Mesenteric fat pad (tissue), 1 donor: ENCODE results near the gene APOM. TPM values are rescaled to one million over a fixed set of nuclear protein-coding genes. Genes with fewer than 3 reads are reported as not detected.

Source experiments
- DNase-seq: peaks from one replicate; pipeline ENCODE4 v3.0.0-alpha.2; 2020; ENCODE audit warnings: low spot score
- long read RNA-seq: library from polyadenylated mRNA; unstranded; transcript quantifications from one replicate; pipeline ENCODE4 v2.0.0, GENCODE V29; 2020
- total RNA-seq: library from RNA; stranded (reverse); fragmentation: NEBNext Ultra II Directional; extraction: Animal tissue kit (Norgen Biotek cat#: 25700); gene quantifications from one replicate; pipeline ENCODE4 v1.2.1, GENCODE V29; 2021
- donor health status: DM: yes; HTN: yes; CAD: no.

Gene APOM
- 3.3 TPM for total RNA-seq
- long read RNA-seq, partial matches to known transcripts: 0 of 3 reads
- long read RNA-seq, other reads (novel, unspliced or antisense): 2 of 3 reads

DNA sequence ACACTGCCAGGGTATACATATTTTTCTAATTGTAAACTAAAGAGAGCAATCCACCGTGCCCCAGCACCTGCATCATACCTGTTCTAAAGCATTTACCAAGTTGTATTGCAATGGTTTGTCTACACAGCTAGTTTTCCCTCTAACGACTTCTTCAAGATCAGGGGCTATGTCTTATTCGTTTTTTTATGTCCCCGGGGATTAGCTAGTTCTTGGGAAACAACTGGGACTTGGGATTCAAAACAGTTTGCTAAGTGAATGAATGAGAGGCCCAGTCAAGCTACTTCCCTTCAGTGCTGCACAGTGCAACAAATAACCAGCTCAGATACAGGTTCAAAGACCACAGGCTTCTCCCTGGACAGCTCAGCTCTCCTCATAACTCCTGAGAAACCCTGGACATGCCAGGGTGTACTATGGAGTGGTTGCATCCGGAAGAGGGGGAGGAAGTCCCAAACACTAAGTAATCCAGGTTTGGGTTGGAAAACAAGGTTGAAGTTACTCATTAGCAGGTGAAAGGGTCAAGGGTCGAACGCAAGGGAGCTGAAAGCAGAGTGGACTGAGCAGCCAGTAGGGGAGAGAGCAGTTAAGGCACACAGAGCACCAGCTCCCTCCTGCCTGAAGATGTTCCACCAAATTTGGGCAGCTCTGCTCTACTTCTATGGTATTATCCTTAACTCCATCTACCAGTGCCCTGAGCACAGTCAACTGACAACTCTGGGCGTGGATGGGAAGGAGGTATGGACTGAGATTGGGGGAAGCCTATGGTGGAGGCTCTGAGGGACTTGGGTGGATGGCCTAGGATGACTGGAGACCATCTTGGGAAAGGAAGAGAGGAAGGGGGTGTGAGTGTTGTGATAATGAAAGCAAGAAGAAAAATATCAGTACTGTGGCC is at the start of gene APOM:
APOM (plus strand) TSS at position 546 of the 889 bp plus-strand sequence; CDS start at position 619, 73 bp downstream.
- DNase-seq: no peak

DNA sequence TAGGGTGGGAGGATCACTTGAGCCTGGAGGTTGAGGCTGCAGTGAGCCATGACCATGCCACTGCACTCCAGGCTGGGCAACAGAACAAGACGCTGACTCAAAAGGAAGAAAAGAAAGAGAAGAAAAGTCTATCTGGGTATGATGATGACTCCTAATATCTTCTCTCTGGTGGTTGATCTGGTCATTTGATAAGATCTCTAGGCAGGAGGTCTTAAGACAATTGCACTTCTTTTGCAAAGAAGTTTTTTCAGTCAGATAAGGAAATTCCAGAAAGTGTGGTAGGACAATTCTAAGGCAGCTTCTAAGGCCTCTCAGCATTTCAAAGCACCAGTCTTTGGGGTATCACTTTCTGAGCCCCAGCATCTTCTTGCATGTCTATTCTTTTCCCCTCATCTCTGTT is 48.4 kb upstream of the APOM start:
- no peak for DNase-seq

DNA sequence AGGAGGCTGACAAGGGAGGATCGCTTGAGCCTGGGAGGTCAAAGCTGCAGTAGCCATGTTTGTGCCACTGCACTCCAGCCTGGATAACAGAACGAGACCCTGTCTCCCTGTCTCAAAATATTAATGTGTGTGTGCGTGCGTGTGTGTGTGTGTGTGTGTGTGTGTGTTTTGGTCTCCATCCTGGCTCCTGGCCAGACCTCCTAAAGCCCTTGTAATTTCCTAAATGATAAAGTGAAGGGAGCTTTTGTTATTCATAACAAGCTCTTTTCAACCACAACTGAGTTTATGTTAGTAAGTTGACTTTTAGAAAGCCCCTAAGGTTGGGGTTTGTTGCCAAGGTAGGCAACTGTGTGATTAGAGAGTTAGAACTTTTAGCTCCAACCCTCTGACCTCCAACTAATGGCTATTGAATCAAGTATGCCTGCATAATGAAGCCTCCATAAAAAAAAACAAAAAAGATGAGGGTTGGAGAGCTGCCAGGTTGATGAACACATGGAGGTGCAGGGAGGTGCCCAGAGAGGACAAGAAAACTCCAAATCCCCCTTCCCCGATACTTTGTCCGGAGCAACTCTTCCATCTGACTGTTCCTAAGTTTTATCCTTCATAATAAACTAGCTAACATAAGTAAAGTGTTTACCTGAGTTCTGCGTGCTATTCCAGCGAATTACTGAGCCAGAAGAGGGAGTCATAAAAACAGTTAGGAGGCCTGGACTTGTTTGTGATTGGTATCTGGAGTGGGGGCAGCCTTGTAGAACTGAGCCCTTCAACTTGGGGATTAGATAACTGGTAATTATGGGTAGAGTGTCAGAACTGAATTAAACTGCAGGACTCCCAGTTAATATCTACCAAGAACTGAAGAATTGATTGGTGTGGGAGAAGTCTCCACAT is 45.9 kb upstream of the APOM start:
- no peak for DNase-seq

DNA sequence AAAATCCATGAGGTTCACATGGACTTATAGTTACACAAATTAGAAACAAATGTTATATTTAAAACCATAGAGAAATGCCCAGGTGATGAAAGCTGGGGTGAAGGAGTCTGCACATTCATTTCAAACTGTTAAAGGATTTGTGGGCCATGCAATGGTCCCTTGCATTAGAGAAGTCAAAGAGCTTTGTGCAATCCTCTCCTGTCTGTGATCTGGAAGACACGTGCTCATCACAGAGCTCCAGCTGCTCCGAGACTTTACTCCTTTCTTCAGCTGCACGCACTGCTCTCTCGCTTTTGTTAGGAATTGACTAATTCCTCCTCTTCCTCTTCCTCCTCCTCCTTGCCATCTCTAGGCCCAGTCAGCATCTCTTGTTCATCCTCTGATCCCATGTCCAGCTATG is 44.7 kb upstream of the APOM start:
- no peak for DNase-seq

- DNase-seq: no peak
Observed at GRCh38 chr6:31614075-31614619, 41.5 kb upstream of the APOM start.

- no peak for DNase-seq
Observed at GRCh38 chr6:31614684-31615578, 40.8 kb upstream of the APOM start, which contains the start of gene AIF1. Gene AIF1, plus strand, starts transcription at chr6:31615234. Its CDS starts 96 bp downstream, at chr6:31615330.

- no peak for DNase-seq
Observed at GRCh38 chr6:31615748-31616147, 39.9 kb upstream of the APOM start.

DNA sequence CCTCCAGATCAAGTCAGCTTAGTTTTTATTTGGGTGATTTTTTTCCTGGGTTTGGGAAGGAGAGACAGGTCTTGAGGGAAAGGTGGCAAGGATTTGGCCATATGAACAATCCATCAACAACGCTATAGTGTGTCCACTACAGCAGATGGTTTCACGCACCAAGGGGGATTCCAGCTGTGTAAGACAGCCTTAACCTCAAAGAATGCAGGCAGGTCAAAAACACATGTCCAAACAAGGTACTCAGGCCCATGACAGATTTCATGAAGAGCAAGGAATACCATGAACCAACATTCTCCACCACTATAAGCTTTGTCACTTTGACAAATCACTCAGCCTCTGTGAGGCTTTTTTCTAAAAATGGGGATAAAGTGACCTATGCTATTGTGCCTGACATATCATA is 38.7 kb upstream of the APOM start:
- DNase-seq: no peak

GRCh38 chr6:31619805-31620585 is 35.7 kb upstream of the APOM start:
- peak; percentile 99 for DNase-seq

DNA sequence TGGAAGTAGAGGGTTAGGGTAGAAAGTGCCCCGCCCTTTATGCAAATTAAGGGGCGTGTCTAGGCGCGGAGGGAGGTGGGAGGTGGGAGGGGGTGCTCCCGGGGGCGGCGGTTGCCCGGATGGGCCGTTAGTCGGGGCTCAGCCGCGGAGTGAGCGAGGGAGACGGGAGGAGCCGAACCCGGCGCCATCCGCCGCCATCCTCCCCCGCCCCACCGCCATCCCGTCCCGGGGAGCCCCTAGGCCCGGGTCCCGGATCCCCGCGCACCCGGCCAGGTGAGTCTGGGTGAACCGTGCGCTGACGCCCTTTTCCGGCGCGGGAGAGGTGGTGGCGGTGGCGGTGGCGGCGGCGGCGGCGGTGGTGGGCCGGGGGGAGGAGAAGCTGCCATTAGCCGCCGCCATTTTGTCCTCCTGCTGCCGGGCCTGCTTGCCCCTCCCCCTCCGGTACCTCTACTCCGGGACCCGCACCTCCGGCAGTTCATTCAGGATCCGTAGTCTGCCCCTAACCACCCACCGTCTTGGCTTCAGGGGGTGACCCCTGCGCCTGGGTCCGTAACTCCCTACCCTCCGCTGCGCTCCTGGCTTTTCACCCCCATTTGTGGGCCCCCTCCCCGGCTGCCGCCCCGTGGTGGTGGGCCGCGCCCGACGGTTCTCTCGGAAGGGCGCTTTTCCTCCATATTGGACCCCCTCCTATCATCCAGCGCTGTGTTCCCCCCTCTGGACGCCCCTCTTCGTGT is 34.9 kb upstream of the APOM start, which contains the start of gene PRRC2A:
PRRC2A (plus strand) TSS at position 130 of the 734 bp plus-strand sequence. CDS start 2,075 bp downstream, outside the sequence.
- peak; percentile 97 for DNase-seq

DNA sequence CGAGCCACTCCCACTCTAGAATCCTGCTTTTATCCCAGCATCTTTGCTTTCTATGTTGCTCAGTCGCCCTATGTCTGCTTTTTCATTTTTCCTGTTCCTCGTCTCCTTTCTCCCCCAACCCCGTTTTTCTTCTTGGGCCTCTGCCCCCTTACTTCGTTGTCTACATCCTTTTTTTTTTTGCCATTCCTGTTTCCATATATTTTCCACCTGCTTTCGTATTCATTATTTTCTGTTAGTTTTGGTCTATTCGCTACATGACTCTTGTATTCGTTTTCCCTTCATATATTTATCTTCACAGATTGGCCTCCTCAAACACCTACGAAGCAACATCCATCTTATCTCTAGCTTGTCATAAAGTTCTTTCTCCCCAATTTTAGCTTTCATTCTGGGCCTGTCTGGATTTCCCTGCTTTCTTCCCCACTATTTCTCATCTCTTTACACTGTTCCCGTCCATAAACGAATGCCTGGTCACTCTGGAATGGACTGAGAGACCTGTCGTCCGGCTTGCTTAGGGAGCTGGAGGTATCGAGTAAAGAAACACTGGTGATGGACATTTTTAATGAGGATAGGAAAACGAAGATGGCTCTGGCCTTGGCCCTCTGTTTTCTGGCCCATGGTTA is 34.3 kb upstream of the APOM start:
- DNase-seq: no peak

- DNase-seq: no peak
Observed at GRCh38 chr6:31621991-31622390, 33.7 kb upstream of the APOM start.

- DNase-seq: no peak
Observed at GRCh38 chr6:31622684-31623091, 33.0 kb upstream of the APOM start.

DNA sequence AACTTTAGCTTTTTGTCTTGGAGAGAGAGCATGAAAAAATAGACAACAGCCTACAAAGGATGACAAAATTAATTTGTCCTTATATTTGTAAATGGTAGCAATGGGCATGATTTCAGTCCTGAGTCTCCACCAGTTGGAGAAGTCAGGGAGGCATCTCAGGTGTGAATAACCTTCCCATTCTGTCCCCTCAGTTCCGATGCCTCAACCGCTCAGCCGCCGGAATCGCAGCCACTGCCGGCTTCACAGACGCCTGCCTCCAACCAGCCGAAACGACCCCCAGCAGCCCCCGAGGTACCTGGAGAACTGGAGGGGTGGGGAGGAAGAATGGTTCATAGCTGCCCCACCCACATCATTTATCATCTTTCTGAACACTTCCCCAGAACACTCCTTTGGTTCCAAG is 31.6 kb upstream of the APOM start:
- no peak for DNase-seq

DNA sequence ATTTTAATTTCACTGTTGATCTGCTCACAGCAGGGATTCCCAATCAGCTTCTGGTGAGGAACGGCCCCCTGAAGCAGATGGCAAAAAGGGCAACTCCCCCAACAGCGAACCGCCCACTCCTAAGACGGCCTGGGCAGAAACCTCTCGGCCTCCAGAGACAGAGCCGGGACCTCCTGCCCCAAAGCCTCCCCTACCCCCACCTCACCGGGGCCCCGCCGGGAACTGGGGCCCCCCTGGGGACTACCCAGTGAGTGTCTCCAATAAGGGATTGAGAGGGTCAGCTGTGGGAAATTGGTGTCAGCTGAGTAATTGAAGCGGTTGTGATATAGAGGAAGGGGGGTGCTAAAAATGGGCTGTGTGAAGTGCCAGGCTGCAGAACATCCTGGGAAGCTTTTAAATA is 28.7 kb upstream of the APOM start:
- DNase-seq: no peak

DNA sequence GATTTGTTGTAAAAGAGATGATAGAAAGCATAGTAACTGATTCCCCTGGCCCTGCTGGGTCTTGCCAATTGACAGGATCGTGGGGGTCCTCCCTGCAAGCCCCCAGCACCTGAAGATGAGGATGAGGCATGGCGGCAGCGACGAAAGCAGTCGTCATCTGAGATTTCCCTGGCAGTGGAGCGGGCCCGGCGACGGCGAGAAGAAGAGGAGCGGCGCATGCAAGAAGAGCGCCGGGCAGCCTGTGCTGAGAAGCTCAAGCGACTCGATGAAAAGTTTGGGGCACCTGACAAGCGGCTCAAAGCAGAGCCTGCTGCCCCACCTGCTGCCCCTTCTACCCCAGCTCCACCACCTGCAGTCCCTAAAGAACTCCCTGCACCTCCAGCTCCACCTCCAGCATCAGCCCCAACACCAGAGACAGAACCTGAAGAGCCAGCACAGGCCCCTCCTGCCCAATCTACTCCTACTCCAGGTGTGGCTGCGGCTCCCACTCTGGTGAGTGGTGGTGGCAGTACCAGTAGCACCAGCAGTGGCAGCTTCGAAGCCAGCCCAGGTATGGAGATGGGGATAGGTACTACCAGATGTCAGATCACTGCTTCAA is 27.9 kb upstream of the APOM start:
- no peak for DNase-seq

DNA sequence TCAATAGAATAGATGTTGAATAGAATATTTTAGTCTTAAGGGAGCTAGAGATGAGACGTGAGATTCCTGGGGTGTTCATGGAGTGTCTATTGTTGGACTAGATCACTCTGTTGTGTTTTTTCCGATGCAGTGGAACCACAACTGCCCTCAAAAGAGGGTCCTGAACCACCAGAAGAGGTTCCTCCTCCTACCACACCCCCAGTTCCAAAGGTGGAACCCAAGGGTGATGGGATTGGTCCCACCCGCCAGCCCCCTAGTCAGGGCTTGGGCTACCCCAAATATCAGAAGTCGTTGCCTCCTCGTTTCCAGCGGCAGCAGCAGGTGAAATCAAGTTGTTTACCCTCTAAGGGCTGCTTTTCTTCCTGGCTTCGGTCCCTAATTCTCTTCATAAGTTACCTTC is 26.7 kb upstream of the APOM start:
- no peak for DNase-seq
